ENCODE data around the gene IL34. TPM values are rescaled to one million over a fixed set of nuclear protein-coding genes. Genes with fewer than 3 reads are reported as not detected.

Gene IL34
- polyA plus RNA-seq, 4 donors, result 0.62 to 1.2 (median 1.1) TPM

DNA sequence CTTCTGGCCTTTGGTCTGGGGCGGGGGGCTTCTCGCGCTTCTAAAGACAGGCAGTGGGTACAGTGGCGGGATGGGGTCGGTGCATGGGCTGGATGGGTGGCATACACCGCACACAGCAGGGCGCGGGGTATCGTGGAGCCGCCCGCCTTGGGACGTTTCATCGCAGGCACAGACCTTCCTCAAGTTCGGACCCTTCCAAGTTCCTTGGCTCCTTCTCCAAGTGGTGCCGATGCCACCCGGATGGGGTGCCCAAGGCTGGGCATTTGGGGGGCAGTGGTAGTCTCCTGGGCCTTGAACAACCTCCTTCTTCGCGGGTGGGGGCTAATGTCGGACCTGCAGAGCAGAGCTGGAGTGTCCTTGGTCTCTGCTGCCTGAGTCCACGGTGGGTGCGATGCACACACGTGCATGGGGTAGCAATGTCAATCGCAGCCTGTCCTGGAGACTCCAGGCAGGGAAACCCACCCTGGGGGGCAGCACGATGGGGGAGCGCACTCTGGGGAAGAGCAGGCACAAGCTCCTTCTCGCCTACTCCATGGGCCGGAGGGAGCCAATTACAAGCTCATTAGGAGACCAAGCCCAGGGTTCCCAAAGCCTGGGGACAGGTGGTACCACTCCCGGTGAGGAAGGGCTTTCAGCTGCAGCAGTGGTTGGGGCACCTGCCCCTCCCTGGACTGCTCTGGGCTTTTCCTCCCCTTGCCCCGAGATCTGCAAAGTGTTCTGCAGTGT lies 40.2 kb downstream of the IL34 start:
- DNase-seq (ENCODE audit: low read depth in 4 of 4, low spot score in 2 of 4), result no peak

DNA sequence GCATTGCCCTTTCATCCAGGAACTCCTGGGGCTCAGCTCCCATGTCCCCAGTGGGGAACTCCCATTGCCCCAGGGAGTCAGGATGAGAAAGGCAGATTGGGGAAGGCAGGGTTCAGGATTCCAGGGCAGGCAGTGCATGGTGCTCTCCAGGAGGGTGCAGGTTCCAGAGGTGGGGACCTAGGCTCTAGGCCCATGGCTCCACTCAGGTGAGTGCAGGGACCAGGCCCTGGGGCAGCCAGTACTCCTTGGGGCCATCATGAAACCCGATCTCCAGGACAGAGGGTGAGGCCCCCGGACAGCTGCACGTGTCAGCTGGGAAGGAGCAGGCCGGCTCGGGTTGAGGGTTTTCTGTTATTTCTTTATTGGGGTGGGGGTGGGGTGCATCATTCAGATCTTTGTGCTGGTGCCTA lies 40.7 kb downstream of the IL34 start:
- no peak for DNase-seq (ENCODE audit: low read depth in 4 of 4, low spot score in 2 of 4)

DNA sequence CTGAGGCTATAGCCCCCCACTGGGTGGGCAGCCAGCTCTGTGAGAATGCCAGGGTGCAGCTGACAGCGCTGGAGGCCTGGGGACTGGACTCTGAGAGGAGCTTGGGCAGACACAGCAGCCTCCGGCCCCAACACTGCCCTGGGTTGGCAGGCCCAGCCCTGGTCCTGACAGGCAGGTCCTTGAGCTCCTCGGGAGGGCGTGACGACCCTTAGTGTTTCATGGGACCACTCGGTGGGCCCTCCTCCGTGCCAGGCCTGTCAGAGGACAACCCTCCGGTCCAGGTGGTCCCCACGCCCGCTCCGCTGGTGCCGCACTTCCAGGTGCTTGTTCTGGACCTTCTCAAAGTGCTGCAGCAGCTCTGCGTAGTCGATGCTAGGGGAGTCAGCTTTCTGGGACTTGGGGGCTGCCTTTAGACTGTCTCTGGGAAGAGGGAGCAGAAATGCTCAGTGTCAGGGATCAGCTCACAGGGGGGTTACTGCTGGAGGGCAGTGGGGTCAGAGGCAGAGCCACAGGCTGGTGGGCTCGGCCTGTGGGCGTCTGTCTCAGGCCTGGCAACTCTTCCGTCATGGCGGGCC lies 41.4 kb downstream of the IL34 start:
- DNase-seq (ENCODE audit: low read depth in 4 of 4, low spot score in 2 of 4), result no peak

DNA sequence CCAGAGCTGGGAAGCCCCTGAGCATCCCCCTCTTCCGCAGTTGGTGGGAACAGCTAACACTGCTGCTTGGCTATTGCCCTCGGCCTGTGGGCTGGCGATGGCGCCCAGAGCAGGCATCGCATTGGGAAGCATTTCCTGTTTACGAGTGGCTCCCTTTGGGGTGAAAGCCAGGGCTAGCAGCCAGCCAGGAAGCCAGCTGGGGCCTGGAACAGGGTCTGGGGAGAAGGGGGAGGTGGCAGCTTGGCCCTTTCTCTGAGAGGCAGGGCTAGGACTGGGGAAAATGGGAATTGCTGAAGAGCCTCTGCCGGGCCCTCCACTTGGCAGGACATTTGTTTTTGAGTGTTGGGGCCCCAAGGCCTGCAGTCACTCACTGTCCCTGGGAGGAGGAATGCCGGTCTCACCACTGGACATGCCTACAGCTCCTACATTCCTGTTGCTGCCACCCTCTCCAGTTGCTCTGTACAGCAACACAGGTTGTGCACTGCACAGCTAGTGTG lies 41.9 kb downstream of the IL34 start:
- no peak for DNase-seq (ENCODE audit: low read depth in 4 of 4, low spot score in 2 of 4)

DNA sequence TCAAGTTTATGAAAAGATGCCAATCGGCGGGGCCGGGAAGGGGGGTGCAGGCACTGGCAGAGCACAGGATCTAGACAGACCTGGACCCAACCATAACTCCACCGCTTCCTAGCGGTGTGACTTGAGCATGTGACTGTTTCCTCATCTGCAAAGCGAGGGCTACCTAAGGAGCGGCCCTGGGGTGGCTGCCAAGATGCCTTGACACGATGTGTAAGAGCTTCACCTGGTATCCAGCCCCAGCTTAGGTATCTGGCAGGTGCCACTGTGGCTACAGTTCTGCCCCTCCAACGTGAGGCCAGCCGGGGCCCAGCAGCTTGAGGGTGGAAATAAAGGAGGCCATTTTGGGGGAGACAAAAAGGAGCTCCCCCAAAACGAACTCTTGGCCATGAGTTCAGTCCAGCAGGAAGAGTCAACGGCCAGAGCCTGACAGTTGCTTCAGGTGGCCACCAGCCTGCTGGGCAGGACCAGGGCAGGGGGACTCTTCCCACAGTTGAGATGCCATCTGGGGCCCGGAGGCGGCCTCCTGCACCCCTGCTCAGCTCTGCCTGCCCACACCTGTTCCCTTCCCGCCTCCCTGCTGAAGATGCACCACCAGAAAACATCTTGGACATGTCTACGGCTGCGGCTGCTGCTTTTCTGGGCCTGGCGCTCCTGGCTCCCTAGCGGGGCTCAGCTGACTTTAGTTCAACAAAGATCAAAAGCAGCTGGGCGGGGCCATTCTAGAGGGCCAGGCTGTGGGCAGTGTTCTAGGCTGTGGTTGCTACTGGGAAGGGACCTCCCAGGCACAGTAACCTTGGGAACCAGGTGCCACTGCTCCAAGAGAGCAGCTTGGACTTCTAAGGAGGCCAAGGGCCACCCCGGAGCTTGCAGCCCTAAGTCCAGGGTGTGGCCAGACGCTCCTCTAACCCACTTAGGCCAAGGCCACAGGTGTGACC lies 42.9 kb downstream of the IL34 start:
- no peak for DNase-seq (ENCODE audit: low read depth in 4 of 4, low spot score in 2 of 4)

DNA sequence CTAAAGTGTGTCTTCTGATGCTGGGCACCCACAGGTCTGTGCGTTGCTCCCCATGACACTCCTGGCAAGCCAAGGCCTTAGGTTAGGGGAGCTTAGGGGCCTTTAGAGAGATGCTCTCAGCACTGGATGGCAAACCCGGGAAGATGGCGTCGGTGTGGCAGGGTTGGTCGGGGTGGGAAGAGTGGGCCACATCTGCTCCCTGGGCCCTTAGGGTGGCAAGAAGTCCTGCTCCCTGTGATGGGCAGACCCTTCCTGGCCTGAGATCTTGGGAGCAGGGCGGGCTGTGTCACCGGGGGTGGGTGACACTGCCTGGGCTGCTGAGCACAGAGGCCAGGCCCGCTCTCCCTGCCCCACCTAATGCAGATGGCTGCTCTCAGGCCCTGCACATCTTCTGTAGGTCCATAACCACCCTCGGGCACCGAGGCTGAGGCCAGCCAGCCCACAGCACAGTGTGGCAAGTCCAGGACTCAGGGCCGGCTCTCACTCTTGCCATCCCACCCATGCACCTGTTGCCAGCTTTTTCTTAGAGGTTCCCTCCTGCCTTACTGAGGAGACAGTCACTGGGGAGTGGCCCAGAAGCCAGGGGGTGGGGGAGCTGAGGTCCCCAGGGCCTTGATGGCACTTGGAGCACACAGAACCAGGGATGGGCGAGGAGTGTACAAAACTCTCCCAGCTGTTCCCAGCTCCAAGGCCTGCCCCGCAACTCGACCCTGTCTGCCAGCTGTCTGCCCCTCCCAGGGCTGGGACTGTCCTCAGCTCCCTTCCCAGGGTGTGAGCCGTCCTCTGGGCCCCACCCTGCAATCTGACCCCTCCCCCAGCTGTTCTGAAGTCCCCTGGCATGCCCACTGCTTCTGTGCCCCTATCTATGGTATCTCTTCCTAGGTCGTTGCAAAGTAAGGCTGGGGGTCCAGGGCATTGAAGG lies 43.9 kb downstream of the IL34 start:
- no peak for DNase-seq (ENCODE audit: low read depth in 4 of 4, low spot score in 2 of 4)

DNA sequence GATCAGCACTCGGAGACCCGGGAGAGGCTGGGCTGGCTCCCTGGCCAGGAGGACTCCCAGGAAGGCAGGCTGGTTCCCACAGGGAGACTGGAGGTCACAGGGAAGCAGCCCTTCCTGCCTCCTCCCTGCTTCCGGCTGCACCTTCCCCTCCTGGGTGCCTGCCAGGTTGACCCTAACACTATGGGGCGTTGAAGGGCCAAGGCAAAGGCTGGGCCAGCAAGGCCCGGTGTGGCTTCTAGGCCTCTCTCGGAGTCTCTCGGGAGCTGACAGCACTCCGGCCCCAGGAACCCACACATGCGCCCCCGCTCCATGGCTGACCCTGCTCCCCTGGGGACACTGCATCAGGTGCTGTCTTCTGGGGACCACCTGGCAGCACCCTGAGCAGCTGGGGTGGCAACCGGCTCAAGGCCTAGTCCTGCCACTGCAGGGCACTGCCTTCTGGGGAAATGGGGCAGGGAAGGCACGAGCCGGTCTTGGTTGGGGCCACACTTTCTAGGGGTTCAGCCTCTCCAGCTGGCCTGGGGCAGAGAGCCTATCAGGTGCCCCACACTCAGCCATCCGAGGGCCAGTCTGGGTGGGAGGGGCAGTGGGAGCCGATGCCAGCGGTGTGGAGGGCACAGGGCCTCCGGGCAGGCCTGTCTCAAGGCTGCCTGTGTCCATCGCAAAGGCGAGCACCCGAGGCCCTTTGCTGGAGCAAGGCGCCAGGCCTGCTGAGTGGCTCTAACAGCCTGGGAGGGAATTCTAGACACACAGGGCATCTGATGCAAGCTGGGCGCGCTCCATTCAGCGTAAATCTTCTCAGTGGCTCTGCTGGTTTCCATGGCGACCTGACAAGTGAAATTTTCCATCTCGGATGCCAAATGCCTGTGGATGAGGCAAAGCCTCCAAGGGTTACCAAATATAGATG lies 45.1 kb downstream of the IL34 start:
- DNase-seq (ENCODE audit: low read depth in 4 of 4, low spot score in 2 of 4), result no peak

DNA sequence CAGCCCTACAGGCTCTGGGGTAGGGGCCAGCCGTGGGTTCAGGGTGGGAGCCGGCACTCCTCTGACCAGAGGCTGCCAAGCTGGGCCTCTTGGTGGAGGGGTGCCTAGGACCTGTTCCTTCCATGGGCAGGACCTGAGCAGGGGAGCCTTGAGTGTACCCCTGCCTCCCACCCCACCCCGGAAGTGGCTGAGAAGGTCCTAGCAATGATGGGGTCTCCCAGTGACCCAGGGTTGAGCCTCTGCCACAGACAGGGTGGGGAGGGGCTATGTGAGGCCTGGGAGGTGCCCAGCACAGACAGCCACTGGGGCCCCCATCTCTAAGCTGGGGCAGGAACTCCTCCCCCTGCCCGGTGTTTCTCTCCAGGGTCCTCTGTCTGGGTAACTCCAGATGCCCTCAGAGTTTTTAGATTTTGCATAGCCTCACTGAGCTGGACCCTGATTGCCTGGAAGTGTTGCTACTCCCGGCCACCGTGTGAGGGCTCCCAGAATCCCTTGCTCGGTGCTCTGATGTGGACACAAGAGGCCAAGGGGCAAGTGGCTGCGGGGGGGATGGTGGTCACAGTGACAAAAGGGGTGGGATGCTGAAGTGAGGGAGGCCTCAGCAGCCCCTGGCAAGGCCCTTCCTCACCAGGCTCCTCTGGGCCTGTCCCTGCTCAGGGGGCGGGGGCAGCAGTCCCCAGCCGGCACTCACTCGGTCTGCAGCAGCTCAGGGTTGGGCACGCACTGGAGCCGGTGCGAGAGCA lies 45.9 kb downstream of the IL34 start:
- no peak for DNase-seq (ENCODE audit: low read depth in 4 of 4, low spot score in 2 of 4)

DNA sequence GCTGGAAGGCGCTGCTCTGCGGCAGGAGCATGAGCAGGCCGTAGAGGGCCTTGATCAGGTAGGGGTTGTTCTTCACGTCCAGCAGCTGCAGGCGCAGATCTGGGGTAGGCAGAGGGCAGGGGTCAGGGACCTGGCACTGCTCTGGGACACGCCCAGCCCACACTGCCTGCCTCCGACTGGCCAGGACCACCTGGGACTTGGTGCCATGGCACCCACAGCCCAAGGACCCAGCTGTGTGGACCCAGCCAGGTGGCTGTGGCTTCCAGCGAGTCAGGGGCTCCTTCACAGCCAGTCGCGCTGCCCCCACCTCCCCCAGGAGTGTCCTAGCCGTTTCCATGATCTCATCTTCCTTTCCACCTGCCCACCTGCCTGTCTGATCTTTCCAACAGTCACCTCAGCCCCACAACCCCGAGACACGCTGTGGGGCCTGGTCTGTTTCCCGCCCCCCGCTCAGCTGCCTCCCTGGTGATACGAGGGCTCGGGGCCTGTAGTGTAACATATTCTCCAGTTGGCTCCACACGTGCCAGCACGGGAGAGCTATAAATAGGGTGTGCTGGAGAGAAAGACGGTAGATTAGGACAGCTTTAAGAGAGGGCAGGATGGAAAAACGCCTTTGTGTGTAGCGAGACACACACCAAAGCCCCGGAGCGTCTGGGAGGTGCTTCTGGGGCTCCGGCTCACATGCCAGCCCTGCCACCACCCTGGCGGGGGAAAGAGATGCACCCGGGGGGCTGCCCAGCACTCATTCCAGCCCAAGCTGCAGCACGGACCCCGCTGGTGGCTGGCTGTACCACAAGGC lies 46.7 kb downstream of the IL34 start:
- no peak for DNase-seq (ENCODE audit: low read depth in 4 of 4, low spot score in 2 of 4)

DNA sequence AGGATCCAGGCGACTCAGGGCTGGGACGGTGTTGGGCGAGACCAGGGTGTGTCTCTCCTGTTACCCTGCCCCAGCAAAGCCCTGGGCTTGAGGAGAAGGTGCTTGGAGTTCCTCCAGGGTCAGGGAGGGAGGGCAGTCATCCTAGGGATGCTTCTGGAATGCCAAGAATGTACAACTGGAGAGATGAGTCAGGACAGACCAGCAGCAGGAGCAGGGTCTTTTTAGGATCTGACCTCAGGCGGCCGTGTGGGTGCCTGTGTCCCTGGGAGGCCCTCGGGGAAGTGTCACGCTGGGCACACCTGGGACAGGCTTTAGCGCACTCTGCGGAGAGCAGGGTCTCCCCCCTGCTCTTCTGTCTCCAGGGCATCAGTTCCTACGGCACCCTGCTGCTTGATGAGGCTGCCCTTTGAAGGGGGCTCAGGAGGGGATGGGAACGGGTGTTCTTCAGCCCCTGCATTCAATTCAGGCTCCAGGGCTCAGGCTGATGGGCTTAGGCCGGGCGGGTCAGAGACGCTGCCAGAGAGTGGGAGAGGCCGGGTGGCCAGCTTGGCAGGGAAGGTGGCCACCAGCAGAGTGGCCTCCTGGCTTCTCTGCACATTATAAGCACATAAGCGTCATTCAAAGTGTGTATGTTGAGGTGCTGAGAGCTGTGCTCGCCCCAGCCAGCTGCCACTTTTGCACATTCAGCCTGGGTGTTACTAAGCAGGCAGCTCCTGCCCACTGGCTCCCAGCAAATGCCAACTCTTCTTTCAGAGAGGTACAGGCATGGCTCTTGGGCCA lies 47.9 kb downstream of the IL34 start:
- no peak for DNase-seq (ENCODE audit: low read depth in 4 of 4, low spot score in 2 of 4)

DNA sequence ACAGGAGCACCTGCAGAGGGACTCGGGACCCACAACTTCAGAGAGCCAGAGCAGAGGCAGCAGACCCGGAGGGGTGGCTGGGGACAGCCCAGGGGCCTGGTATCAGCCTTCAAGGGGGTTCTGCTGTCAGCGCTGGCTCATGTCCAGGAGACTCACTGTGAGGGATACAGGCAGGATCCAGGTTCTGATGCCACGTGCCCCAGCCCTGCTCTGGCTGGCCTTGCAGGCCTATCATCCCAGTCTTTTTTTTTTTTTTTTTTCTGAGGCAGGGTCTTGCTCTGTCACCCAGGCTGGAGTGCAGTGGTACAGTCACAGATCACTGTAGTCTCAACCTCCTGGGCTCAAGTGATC lies 48.5 kb downstream of the IL34 start:
- DNase-seq (ENCODE audit: low read depth in 4 of 4, low spot score in 2 of 4), result no peak

DNA sequence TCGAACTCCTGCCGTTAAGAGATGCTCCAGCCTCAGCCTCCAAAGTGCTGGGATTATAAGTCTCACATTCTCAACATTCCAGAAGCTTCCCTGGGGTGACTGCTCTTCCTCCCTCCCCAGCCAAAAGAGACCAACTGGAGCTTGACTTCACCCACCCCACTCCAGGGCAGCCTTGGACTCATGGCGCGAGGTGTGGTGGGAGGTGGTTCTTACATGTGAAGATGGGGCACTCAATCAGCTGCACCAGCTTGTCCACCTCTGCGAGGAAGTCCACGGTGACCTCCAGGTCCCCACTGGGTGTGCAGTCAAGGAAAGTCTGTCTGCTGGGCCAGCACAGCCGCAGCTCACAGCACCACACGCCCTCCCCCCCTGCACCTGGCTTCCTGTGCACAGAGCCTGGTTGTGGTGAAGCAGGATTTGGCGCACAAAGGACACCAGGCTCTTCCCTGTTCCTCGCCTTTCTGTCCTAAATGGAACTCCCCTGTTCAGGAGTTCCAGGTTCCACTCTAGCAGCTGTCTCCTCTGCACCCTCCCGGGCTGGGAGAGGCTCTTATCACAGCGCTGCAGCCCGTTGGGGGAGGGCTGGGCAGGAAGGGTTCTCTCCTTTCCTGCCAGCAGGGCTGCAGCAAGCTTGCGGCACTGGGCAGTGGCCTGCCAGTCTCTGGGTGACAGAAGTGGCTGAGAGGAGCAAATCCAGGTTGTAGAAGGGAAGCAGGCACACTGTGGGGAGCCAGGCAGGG lies 49.1 kb downstream of the IL34 start:
- DNase-seq (ENCODE audit: low read depth in 4 of 4, low spot score in 2 of 4), result no peak

DNA sequence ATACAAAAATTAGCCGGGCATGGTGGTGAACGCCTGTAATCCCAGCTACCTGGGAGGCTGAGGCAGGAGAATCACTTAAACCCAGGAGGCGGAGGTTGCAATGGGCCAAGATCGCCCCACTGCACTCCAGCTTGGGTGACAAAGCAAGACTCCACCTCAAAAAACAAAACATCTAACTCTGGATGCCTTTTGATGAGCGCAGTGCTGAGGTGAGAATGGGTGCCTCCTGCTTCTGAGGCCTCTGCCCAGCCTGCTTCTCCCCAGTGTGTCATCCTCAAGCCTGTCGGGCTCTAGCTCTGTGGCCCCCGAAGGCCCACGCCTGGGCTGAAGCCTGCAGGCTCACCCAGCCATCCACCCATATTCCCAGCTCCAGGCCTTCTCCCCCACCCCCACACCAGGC lies 50.0 kb downstream of the IL34 start:
- no peak for DNase-seq (ENCODE audit: low read depth in 4 of 4, low spot score in 2 of 4)

DNA sequence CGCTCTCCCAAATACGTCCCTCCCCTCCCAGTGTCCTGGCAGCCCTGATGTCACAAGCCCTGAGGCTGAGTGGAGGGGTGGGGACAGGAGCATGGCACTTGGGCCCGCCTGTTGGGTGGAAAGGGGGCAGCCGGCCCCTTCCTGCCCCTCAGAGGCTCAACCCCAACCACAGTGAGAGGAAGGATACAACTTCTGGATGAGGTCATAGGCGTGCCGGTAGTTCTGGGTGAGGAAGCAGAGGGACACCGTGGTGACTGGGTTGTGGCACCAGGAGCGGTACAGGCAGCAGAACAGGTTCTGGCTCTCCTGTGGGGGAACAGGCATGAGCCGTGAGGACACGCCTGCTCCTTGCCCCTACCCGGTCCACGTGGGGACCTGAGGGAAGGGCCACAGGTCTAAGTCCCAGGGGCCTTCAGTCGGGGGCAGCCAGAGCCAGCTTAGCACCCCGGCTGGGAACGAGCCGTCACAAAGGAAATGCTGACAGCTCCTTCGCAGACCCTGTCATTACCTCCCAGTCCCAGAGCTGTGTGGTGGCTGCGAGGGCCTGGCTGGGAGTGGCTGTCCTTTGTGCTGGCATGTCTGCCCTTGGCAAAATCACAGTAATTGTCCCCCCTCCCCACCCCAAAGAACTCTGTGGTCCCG lies 50.7 kb downstream of the IL34 start:
- no peak for DNase-seq (ENCODE audit: low read depth in 4 of 4, low spot score in 2 of 4)

DNA sequence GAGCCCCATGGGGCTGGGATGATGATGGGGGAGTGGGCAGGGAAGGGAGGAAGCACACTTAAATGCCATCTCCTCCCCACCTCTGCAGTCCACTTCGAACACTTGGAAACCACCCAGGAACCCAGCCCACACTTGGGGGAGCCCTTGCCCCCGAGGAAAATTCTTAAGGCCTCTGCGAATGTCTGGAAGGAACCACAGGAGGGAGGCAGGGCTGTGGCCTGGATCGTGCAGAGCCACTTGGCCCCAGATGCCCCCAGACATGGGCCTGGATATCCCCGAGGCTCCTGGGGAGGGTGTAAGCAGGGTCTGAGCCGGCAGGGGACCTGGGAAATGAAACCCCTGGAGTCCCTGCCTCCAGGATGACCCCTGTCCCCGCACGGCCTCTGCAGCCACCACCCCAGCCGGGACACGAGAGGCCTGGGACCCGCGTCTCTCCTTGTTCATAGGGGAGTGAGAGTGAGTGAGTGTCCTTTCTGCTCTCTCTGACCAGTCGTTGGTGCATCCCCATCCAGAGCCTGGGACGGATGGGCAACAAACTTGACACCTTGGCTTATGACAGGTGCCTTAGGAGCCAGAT lies 51.3 kb downstream of the IL34 start:
- no peak for DNase-seq (ENCODE audit: low read depth in 4 of 4, low spot score in 2 of 4)

DNA sequence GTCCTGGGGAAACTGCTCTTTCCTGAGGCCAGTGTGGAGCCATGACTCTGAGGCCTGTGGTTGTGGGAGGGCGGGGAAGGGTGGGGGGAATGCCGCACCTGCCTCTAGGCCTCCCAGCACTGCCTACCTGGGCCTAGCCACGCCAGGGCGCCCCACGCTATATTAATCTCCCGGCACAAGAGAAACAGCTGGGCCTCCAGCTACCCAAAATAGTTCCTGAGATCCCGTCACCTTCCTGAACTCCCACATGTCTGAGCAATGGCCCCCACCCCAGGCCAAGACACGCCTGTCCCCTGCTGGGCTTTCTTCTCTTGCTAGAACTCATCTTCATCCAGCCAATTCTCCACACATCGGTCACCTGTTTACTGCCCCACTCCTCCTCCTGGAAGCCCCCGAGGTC lies 52.5 kb downstream of the IL34 start:
- DNase-seq (ENCODE audit: low read depth in 4 of 4, low spot score in 2 of 4), result no peak

All from left renal cortex interstitium (tissue), 4 donors.